ENCODE measurements around the gene WFDC10B. TPM values are rescaled to one million over a fixed set of nuclear protein-coding genes. Genes with fewer than 3 reads are reported as not detected.
"Not testable (repeated sequence)": the region's sequence is repeated elsewhere in the genome, so short reads cannot be mapped to it uniquely, and the experiment has no call there.

The WFDC10B gene
- total RNA-seq, 1 donor from 2014 or later: not detected

DNA sequence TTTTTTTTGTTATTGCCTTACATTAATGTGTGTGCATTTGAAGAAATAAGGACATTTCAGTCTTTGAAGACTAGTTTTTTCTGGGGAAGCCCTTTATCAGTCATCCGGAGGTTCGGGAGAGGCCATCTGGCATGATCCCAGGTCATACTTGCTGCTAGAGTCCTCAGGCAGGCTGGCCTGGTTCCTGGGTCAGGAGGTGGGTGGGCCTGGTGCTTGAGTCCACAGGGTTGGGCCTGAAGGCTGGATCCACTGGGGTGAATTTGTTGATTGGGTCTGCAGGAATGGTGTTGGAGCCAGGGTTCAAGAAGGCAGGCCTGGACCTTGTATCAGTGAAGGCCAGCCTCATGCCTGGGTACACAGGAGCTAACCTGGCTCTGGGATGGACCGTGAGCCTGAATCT lies 57.9 kb downstream of the WFDC10B start:
- ATAC-seq: no peak

DNA sequence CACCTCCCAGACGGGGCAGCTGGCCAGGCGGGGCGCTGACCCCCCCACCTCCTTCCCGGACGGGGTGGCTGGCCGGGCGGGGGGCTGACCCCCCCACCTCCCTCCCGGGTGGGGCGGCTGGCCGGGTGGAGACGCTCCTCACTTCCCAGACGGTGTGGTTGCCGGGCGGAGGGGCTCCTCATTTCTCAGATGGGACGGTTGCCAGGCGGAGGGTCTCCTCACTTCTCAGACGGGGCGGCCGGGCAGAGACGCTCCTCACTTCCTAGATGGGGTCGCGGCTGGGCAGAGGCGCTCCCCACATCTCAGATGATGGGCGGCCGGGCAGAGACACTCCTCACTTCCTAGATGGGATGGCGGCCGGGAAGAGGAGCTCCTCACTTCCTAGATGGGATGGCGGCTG lies 59.0 kb downstream of the WFDC10B start:
- not testable (repeated sequence) for ATAC-seq

DNA sequence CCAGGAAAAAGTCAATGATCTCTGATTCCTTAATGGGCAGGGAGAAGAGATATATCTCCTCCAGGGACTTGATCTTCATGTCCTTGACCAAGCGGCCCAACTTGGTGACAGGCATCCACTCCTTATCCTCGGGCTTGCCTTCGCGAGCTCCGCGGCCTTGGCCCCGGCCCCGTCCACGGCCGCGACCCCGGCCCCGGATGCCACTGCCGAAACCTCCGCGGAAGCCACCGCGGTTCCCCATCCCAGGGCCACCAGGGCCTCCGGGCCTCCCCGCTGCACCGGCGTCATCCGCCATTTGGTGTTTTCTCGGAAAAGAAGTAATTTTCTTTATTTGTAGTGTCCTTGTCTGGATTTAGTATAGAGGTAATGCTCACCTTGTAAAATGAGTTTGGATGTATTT lies 63.7 kb downstream of the WFDC10B start:
- not testable (repeated sequence) for ATAC-seq

DNA sequence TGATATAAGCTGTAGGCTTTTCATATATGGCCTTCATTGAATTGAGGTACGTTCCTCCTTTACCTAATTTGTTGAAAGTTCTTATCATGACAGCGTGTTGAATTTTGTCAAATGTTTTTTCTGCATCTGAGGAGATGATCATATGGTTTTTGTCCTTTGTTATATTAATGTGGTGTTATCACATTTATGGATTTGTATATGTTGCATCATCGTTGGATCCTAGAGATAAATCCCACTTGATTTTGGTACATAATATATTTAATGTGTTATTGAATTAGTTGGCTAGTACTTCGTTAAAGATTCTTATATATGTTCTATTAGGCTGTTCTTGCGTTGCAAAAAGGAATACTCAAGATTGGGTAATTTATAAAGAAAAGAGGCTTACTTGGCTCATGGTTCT lies 65.1 kb downstream of the WFDC10B start:
- no peak for ATAC-seq

DNA sequence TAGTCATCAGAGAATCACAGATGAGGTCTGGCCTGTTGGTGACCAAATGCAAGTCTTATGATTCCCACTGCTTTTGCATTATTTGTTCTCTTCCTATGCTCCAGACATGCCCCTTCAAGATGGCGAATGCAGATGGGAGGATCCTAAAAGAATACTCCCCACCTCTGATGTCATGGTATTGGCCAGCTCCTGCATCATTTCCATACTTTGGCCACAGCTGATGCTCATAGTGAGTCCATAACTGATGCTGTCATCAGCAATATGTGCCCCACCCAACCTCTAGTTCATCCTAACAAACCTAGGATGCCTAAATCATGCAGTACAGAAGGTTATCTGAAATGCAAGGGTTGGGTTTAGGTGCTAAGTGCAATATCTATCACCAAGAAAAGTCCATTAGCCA lies 68.3 kb downstream of the WFDC10B start:
- no peak for ATAC-seq

Other genes starting within 250 kb of the WFDC10B start
- gene WFDC2, start 235.3 kb downstream of the WFDC10B start, total RNA-seq: 37.9 TPM
- not detected for gene SPINT3, start 189.4 kb downstream of the WFDC10B start, total RNA-seq
- gene WFDC6, start 165.5 kb downstream of the WFDC10B start, total RNA-seq: not detected
- gene EPPIN, start 157.6 kb downstream of the WFDC10B start, total RNA-seq: not detected
- not detected for gene WFDC8, start 125.7 kb downstream of the WFDC10B start, total RNA-seq
- not detected for gene WFDC10A, start 75.3 kb downstream of the WFDC10B start, total RNA-seq
- not detected for gene WFDC9, start 73.7 kb downstream of the WFDC10B start, total RNA-seq
- gene WFDC11, start 34.8 kb downstream of the WFDC10B start, total RNA-seq: not detected
- not detected for gene WFDC13, start 3.0 kb downstream of the WFDC10B start, total RNA-seq
- gene SPINT4, start 17.3 kb upstream of the WFDC10B start, total RNA-seq: not detected
- not detected for gene WFDC3, start 86.9 kb upstream of the WFDC10B start, total RNA-seq
- 15.8 TPM for gene DNTTIP1, start 86.9 kb upstream of the WFDC10B start, total RNA-seq
- 46.5 TPM for gene UBE2C, start 107.6 kb upstream of the WFDC10B start, total RNA-seq
- gene TNNC2, start 122.3 kb upstream of the WFDC10B start, total RNA-seq: not detected
- 7.1 TPM for gene SNX21, start 128.8 kb upstream of the WFDC10B start, total RNA-seq
- gene ACOT8, start 152.4 kb upstream of the WFDC10B start, total RNA-seq: 14.0 TPM
- gene ZSWIM3, start 152.6 kb upstream of the WFDC10B start, total RNA-seq: 1.4 TPM
- gene ZSWIM1, start 176.2 kb upstream of the WFDC10B start, total RNA-seq: 7.2 TPM
- 0.76 TPM for gene SPATA25, start 182.6 kb upstream of the WFDC10B start, total RNA-seq
- gene NEURL2, start 186.2 kb upstream of the WFDC10B start, total RNA-seq: 1.9 TPM
- 57.4 TPM for gene CTSA, start 186.3 kb upstream of the WFDC10B start, total RNA-seq
- 46.7 TPM for gene PLTP, start 207.1 kb upstream of the WFDC10B start, total RNA-seq
- gene PCIF1, start 229.7 kb upstream of the WFDC10B start, total RNA-seq: 19.0 TPM

All from esophagus mucosa (tissue), 1 donor.